Tibial nerve (tissue), 4 donors: Measurements from ENCODE around the gene MALRD1.

Experiments
- CTCF ChIP-seq, 5 experiments: fragments of 200-600 bp in 3 of 5; fragments of 450-650 bp in 2 of 5; sonication (generic) in 3 of 5; IDR thresholded peaks; one replicate each; pipeline ENCODE4 v1.5.1; 2016 to 2019; ENCODE audit warnings: antibody characterized with exemption in 5 of 5, mild to moderate bottlenecking in 3 of 5, moderate library complexity in 2 of 5
- EP300 ChIP-seq, 2 donors: sonication (generic); formaldehyde crosslinking; IDR thresholded peaks; one replicate each; pipeline ENCODE4 v1.6.1; 2017; ENCODE audit warnings: antibody characterized with exemption in 2 of 2, mild to moderate bottlenecking in 1 of 2
- POLR2A ChIP-seq, 2 donors: fragments of 450-650 bp; IDR thresholded peaks; one replicate each; pipeline ENCODE4 v1.6.1; 2017; ENCODE audit warnings: antibody characterized with exemption in 2 of 2, mild to moderate bottlenecking in 2 of 2, moderate library complexity in 2 of 2

GRCh38 chr10:19184891-19185290, 136.3 kb downstream of the MALRD1 start:
- TF ChIP-seq CTCF (IDR thresholded peaks at IDR 0.05) (no peak), EP300 (IDR thresholded peaks at IDR 0.05) (no peak), POLR2A (IDR thresholded peaks at IDR 0.05) (no peak)
